Measurements from ENCODE around the gene TOX4.
"Not testable (repeated sequence)": the region's sequence is repeated elsewhere in the genome, so short reads cannot be mapped to it uniquely, and the experiment has no call there.

TOX4 gene

GRCh38 chr14:21543521-21543960, 66.5 kb downstream of the TOX4 start:
- H3K4me3 ChIP-seq (ENCODE audit: low read depth, low read length), result no peak overlapping the region
- no peak for DNase-seq (ENCODE audit: low read depth, low spot score)
- in situ Hi-C loops (cut with HindIII; ENCODE audit: low sequenced_read_pairs), result no loop called here
- no peak for TF ChIP-seq CTCF (IDR thresholded peaks at IDR 0.05; ENCODE audit: low read depth, low read length)

DNA sequence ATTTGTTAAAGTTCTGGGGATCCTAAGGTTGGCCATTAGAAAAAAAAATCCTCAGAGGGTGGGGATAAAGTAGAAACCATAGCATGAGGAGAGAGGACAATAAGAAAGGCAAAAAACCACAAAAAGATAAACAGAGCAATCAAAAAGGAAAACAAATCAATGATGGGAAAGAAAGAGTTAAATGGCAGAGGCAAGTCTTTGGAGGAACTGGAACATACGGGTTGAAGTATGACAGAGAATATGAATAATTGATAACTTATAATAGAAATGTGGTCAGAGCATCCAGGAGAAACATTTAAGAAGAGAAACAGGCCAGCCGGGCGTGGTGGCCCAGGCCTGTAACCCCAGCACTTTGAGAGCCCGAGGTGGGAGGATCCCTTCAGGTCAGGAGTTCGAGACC, 67.0 kb downstream of the TOX4 start:
- no peak for DNase-seq (ENCODE audit: low read depth, low spot score)
- no peak for TF ChIP-seq CTCF (IDR thresholded peaks at IDR 0.05; ENCODE audit: low read depth, low read length)
- in situ Hi-C loops (cut with HindIII; ENCODE audit: low sequenced_read_pairs), result no loop called here
- no peak overlapping the region for H3K4me3 ChIP-seq (ENCODE audit: low read depth, low read length)

GRCh38 chr14:21544588-21544987, 67.6 kb downstream of the TOX4 start:
- in situ Hi-C loops (cut with HindIII; ENCODE audit: low sequenced_read_pairs); DNase-seq (ENCODE audit: low read depth, low spot score); H3K4me3 ChIP-seq (ENCODE audit: low read depth, low read length): not testable (repeated sequence)

All from astrocyte of the spinal cord (primary cell).